KG1 (cell line): ENCODE measurements around the gene LILRB5.
"Not testable (repeated sequence)": the region's sequence is repeated elsewhere in the genome, so short reads cannot be mapped to it uniquely, and the experiment has no call there.

Experiments used
- DNase-seq: peaks from one replicate; lab custom pipeline; 2025; lab: John Stamatoyannopoulos, UW

Gene LILRB5

DNA sequence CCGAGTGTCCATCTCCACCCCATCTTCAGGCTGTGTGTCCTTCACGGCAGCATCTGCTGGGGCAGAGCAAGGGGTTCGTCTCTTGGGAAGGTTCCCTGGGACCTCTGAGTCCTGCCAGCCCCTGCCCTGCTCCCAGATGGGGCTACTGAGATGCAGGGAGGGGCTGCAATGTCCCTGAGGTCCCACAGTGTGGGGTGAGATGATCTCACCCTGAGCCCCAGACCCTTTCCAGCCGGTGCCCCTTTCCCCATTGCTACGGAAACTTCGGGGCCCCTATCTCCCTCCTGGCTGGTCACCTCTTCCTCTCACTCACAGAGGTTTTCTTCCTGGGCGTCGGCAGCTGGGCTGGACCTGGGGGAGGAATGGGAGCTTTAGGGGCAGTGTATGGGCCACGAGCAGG lies 18.9 kb upstream of the LILRB5 start:
- DNase-seq: no peak

DNA sequence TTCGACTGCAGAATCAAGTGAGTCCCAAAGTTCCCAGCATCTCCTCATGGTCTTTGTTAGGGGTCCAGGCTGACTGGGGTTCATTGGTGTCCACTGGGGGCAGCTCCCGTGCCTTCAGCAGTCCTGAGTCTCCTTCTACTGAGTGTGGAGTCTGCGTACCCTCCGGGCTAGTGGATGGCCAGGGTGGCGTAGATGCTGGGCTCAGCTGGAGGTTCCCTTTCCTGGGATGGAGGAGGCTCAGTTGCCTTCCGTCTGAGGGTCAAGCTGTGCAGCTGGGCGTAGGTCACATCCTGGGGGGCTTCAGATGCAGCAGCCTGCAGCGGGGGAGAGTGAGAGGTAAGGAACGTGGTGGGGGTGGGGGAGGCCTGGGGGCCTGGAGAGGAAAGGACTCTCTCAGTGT lies 17.4 kb upstream of the LILRB5 start:
- DNase-seq: not testable (repeated sequence)

DNA sequence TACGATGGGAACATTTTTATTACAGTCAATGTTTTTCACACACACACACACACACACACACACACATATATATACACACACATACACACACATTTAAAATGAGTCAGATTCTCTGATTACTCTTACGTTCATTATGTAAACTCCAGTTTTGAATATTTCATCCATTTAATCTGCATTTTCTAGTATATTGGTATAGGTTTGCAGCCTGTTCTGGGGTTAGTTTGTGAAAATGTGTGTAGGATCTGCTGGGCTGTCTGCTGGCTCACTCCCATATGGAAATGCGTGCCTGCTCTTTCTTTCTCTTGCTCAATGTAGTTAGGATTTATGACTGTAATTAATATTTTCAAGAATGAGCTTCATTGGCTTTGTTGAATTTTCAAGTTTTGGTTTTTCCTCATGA lies 16.7 kb upstream of the LILRB5 start:
- no peak for DNase-seq

DNA sequence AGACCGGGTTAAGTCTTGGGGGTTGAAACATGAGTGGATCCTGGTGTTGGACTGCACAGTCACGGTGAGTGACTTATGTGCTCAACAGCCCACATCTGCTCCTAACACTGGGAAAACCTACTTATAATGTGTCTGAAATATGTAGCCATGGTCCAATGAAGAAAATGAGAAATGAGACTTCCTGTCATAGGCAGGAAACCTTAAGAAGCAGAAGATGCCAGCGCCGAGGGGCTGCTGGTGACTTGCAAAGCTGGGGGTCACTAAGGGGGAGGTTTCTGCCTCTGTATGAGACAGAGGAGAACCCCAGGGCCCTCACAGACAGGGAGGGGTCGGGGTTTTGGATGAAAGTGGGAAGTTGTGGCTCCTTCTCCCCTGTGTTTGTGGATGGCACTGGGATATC lies 15.1 kb upstream of the LILRB5 start:
- DNase-seq: not testable (repeated sequence)

DNA sequence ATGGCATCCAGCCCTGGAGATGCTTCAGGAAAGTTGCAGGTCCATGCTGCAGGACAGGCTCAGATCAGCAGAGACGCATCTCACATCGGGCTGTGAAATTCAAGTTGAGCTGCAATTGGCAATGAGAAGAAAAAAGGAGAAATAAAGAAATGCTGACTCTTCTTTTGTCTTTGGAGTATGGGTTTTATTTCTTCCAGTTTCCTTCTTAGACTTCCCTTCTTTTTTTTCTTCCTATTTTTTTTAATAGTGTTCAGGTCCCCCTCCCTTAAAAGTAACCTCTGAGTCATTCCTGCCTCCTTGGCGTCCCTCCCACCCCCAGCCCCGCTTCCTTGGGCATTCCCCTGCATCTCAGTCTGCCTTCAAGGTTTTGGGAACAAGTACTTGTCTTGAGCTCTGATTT lies 14.5 kb upstream of the LILRB5 start:
- not testable (repeated sequence) for DNase-seq

DNA sequence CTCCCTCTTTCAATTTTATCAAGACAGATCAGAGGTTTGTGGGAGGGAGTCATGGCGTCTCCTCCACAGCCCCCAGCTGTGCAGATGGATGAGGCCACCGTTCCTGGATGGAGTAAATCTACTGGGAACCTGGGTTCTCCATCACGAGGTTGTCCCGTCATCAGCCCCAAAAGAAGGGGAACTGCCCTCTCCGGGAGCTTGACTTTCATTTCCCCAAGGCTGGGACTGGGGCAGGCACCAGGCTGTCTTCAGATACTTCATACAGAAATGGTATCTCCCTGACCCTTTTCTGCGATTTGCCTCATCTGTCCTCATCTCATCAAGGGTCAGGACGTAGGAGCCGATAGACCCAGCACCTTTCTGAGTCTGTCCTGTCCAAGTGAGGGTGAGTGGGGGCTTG lies 14.0 kb upstream of the LILRB5 start:
- no peak for DNase-seq

DNA sequence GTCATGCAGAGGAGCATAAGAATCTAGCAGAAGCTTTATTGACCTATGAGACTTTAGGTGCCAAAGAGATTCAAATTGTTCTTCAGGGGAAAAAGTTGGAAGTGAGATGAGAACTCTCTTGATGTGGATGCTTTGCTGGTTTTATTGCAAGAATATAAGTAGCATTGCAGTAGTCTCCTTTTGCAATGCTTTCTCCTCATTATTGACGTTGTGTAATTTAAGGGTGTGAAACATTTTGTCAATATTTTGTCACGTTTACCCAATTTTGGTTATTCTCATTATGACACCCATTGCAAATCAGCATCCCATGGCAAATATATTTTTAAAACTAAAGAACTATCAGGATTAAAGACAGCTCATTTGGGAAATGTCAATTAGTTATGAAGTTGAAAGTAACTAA lies 11.9 kb upstream of the LILRB5 start:
- no peak for DNase-seq

DNA sequence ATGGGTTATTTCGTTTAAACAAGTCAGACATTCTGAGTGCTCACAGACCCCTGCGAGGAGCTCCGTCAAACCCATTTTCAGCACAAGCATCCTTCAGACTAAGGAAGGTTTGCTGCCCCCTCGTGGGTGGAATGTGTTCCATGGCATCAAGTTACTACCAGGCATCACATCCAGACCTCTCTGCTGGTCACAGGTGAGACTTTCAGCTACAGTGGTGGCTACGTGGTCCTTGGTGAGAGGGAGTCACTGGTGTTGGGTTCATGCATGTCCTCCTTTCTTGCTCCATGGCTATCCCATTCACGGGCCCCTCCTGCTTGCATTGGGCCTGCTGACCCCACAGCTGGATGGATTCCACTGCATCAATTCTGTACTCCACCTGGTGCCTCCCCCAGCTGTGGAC lies 9.1 kb upstream of the LILRB5 start:
- peak; percentile 79 for DNase-seq

DNA sequence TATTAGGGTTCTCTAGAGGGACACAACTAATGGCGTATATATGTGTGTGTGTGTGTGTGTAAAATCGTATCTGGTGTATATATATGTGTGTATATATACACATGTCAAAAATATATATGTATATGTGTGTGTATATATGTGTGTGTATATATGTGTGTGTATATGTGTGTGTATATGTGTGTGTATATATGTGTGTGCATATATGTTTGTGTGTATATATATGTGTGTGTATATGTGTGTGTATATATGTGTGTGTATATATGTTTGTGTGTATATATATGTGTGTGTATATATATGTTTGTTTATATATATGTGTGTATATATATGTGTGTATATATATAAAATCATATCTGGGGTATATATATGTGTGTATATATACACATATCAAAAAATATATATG lies 5.4 kb upstream of the LILRB5 start:
- DNase-seq: no peak

DNA sequence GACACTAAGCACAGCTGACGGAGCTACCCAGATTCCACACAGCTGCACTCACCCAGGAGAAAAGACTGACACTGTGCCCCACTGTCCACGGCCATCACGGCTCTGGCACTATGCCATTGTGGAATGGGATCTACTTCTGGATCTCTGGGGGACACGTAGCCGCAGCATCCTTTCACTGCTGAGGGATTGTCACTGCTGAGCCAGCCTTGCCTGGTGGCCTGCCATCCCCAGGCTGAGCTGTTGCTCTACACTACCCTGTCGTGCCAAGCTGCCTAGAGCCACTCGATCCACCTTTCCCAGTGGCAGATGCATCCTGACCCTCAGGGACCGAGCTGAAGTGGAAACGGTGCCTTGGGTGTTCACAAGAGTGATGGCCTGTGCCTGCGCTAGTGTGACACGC lies 5.0 kb upstream of the LILRB5 start:
- DNase-seq: no peak

DNA sequence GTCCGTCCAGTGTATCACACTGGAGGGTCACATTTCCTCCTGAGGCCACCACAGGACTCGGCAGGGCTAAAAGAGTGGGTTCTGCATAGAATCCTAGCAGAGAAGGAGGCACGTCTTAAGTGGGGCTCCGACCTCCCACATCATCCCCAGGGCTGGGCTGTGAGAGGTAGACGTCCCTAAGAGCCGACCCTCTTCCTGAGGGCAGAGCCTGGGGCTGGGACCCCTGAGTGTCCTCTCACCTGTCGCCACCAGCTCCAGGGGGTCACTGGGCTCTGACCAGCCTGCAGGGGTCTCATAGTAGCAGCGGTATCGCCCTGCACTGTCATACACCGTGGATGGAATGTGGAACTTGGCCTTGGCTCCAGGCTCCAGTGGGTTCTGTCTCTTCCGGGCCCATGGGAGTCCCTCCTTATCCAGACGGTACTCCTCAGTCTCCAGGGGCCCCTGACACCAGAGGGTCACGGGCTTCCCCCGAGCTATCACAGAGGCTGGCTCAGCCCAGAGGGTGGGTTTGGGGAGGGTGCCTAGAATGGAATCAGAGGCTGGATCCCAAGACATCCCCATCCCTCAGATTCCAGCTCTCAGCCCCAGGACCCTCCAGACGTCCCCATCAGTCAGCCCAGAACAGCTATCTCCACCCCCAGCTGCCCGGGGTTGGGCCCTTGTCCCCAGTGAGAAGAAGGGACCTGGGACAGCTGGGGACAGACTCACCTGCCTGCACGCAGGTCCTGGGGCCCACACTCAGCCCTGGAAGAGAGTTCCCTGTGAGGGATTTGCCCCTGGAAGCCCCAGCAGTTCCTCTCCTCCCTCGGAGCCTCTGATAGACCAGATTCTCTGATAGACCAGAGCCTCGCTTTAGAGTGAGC lies 590 bp downstream of the LILRB5 start:
- DNase-seq: no peak

DNA sequence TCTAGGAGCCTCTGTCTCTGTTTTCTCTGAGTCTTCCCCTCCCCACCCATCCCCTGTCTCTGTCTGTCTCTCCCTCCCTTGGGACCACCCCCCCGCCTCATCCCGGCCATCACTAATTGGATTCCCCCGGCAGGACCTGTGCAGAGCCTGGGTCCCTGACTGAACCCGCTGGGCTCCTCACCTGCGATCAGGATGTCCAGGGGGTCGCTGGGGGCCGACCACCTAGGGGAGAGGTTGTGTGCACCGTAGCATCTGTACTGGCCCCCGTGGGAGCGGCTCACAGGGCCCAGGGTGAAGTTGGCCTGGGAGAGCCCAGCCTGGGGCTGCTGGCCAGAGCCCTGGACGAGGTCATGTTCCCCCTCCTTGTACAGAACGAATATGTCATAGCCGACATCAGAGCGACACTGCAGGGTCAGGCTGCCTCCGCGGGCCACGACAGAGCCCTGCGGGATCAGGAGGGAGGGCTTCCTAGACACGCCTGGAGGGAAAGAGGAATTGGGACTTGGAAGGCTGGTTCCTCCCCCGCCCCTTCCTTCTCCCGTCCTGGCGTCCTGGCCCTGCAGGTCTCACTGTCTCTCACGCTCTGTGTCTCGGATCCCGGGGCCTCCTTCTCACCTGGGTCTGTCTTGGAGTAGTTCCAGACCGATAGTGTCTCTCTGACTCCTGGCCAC lies 1.8 kb downstream of the LILRB5 start:
- DNase-seq: no peak

DNA sequence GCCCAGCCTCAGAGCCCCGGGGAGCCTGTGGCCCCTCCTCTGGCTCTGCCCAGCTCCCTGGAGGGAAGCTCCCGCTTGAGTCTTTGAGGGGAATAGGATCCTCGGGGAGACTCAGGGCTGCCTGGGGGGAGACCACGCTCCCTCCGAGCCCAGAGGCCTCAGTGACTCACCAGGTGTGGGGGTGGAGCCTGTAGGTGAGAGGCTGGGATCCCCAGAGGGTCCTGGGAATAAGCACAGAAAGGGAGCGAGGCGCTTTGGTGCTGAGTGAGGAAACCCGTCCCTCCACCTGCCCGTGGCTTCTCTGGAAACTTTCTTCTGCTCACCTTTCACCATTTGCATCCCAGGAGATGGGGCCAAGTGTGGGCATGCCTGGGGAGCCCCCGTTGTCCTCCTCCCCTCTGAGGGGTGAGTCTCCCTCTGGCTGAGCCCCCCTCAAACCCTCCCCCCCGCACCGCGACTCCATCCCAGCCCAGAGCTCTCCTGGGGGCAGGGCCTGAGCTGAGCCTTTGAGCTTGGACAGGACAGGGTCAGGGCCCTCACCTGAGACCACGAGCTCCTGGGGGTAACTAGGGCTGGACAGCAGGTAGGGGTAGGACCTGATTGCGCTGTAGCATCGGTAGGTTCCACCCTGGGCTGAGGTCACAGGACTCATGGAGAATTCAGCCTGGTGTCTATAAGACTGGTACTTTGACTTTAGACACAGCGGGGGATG lies 2.7 kb downstream of the LILRB5 start:
- DNase-seq: no peak

DNA sequence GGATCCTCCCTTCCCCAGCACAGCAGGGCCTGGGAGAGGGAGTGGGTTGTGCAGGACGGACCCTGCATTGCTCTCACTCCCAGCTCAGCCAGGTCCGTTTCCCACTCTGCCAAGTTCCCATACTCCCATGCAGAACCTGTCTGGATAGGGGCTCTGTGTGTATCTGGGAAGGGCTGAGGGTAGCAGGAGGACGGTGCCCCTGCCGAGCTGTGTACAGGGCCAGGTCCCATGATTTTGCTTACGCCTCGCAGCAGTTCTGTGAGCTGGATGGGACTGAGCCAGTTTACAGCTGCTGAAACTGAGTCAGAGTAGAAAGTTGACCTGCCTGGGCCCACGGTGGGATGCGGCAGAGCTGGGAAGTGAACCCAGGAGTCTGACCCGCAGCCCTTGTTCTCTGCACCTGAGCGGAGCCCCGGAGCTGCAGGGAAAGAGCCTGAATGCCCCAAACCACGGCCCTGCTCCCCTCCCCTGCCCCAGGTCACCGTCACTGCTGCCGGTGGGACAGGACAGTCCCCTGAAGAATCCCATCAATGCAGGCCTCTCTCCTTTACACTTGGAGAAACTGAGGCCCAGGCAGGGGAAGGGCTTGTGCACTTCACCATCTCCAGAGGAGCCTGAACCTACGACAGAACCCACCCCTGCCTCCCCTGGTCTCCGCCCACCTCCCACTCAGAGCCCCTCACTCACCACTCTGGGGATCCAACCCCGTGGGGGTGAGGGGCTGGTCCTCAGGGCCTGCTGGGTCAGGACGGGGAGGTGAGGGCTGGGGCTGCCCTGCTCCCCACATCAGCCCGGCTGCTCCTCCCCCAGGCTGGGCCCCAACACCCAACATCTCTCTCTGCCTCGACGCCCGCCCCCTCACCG lies 3.5 kb downstream of the LILRB5 start:
- DNase-seq: no peak

DNA sequence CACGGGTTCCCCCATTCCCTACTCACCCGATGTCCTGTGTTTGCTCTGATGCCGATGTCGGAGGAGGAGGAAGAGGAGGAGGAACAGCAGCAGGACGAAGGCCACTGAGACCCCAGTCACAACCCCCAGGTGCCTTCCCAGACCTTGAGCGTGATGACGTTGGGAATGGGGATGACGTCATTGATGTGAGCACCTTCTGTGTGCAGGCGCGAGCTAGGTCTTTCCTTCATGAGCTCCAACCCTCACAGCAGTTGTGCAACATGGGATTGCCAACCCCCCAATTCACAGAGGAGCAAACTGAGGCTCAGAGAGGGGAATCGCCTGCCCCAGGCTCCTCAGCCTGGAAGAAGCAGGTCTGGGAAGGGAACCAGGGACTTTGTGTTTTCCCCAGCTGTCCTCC lies 4.2 kb downstream of the LILRB5 start:
- no peak for DNase-seq

DNA sequence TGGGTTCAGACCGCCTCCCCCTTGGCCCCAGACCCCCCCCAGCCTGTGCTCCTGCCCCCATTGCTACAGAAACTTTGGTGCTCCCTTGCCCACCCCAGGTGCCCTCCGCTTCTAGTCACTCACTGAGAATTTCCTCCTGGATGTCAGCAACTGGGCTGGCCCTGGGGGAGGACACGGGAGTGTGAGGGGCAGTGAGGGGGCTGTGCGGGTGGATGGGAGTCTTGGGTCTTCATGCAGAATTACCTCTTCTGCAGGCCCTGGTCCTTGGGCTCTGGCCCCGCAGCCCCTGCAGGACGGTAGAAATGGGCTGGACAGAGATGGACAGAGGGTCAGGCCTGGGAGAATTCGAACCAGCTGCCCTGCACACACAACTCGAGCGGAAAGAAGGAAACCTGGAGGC lies 4.8 kb downstream of the LILRB5 start:
- DNase-seq: no peak

DNA sequence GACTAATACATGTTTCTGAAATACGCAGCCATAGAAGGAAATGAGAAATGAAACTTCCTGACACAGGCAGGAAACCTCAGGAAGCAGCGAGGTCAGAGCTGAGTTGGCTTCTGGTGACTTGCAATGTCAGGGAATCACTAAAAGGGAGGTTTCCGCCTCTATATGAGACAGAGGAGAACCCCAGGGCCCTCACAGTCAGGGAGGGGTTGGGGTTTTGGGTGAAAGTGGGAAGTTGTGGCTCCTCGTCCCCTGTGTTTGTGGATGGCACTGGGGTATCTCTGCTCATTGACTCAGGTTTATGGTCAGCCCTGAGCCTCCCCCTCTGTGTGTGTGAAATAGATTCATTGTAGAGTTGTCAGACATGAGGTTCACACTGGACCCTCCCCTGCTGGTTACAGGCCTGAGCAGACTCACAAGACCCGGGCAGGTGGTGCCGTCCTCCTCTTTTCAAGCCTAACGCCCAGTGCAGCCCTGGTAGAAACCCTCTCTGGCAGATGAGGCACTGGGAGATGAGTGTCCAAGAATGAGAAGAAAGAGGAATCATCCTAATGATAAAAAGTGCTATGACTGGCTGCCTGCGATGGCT lies 9.0 kb downstream of the LILRB5 start:
- peak; percentile 66 for DNase-seq

DNA sequence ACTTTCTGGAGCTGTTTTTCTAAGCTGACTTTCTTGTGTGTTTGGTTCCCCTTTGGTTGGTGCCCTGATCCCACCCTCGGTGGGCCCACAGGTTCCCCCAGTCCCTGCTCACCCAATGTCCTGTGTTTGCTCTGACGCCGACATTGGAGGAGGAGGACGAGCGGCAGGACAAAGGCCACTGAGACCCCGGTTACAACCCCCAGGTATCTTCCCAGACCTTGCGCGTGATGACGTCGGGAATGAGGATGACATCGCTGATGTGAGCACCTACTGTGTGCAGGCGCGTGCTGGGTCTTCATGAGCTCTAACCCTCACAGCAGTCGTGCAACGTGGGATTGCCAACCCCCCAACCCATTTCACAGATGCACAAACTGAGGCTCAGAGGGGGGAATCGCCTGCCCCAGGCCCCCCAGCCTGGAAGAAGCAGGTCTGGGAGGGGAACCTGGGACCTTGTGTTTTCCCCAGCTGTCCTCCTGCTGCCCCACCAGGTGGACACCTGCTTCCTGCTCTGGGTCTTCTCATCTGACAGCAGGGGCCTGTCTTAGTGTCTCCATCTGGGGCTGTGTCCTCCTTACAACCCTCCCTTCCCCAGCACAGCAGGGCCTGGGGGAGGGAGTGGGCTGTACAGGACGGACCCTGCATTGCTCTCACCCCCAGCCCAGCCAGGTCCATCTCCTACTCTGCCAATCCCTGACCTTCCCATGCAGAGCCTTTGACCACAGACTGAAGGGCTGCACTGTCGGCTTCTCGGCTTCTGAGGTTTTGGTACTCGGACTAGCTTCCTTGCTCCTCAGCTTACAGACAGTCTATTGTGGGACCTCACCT lies 9.8 kb downstream of the LILRB5 start:
- DNase-seq: peak; percentile 62

DNA sequence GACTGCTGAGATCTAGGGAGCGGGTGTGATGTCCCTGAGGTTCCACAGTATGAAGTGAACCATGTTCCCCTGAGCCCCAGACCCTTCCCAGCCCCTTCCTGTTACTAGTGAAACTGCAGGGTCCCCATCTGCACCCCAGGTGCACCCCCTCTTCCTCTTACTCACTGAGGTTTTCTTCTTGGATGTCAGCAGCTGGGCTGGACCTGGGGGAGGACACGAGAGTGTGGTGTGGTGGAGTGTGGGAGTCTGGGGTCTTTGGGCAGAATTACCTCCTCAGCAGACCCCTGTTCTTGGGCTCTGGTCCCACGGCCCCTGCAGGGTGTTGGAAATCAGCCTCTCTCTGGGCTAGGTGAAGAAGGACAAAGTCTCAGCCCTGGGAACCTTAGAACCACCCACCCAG lies 11.1 kb downstream of the LILRB5 start:
- DNase-seq: no peak

DNA sequence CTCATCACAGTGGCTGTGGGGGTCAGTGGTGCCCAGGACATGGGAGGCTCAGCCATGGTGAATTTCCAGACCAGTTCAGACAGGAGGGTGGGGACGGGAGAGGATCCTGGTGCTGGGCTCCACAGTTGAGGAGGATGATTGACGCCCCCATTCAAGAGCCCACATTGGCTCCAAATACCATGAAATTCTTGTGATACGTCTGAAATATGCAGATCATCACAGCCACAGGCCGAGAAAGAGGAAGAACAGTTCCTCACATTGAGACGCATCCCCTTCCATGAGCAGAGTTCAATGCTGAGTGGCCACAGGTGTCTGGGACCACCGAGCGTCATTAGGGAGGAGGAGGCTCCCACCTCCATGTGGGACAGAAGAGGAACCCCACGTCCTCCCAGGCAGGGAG lies 13.3 kb downstream of the LILRB5 start:
- not testable (repeated sequence) for DNase-seq

DNA sequence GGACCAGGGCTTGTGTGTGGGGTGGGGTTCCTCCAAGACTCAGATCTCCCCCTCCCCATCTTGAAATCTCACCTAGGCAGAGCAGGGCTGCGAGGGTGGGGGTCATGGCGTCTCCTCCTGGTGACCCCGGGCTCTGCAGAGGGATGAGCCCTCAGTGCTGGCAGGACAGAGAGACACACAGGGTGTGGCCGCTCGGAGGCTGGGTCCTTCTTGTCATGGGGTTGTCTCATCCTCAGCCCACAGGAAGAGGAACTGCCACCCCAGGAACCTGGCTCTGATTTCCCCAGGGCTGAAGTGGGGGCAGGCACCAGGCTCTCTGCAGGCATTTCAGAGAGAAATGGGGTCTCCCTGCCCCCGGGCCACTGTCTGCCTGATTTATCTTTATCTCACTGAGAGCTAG lies 14.4 kb downstream of the LILRB5 start, which contains the start of gene LILRA6:
LILRA6 (minus strand) TSS at position 145 of the 400 bp plus-strand sequence.
- DNase-seq: not testable (repeated sequence)
